Activated naive CD4-positive, alpha-beta T cell treated with anti-CD3 and anti-CD28 coated beads, Interleukin-2, amount 50 U/mL, for 24 hours (primary cell): ENCODE results near the gene CEP57.
"Not testable (repeated sequence)": the region's sequence is repeated elsewhere in the genome, so short reads cannot be mapped to it uniquely, and the experiment has no call there.

Source experiments
- H3K27ac Mint-ChIP-seq: one replicate; pipeline ENCODE4 v1.8.0; 2021; ENCODE audit warnings: mild to moderate bottlenecking, mixed read lengths
- H3K27me3 Mint-ChIP-seq: one replicate; pipeline ENCODE4 v1.8.0; 2021; ENCODE audit warnings: mixed read lengths
- H3K36me3 Mint-ChIP-seq: one replicate; pipeline ENCODE4 v1.8.0; 2021; ENCODE audit warnings: mixed read lengths
- H3K4me1 Mint-ChIP-seq: one replicate; pipeline ENCODE4 v1.8.0; 2021; ENCODE audit warnings: mixed read lengths
- H3K4me3 Mint-ChIP-seq: one replicate; pipeline ENCODE4 v1.8.0; 2021; ENCODE audit warnings: mild to moderate bottlenecking, mixed read lengths
- H3K9me3 Mint-ChIP-seq: one replicate; pipeline ENCODE4 v1.8.0; 2021; ENCODE audit warnings: mixed read lengths

CEP57 gene

DNA sequence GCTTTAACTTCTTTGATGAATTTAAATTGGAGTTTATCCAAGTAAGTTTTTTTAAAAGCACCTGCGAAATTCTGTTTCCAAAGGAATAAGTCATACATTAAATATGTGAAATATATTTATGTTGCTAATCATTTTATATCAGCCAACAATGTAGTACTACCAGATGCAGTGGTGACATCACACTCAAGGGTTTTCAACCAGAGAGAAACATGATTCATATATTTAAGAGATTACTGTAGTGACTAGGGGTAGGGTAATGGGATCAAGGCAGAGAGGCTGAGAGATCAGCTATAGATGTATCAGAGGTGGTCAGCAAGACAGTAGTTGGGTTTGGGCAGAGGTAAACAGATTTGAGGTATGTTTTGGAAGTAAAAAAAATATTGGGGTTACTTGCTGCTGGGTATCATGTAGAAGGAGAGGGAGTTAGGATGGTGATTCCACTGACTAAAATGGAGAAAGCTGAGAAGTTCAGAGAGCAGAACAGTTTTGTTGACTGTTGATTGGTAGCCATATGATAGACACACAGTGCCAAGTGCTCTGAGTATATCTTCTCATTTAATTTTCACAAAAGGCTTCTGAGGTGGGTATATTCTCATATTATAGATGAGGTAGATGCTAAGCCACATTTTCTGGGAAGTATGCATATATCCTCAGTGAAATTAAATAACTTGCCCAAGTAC is 39.4 kb downstream of the CEP57 start:
- H3K27ac Mint-ChIP-seq: peak overlapping the region; percentile 46
- H3K4me1 Mint-ChIP-seq: peaks cover 15% of the 10 kb centered on the region
- no peak overlapping the region for H3K4me3 Mint-ChIP-seq
- H3K36me3 Mint-ChIP-seq: peaks cover 19% of the 10 kb centered on the region
- no peaks in the 10 kb centered on the region for H3K9me3 Mint-ChIP-seq
- no peaks in the 10 kb centered on the region for H3K27me3 Mint-ChIP-seq

DNA sequence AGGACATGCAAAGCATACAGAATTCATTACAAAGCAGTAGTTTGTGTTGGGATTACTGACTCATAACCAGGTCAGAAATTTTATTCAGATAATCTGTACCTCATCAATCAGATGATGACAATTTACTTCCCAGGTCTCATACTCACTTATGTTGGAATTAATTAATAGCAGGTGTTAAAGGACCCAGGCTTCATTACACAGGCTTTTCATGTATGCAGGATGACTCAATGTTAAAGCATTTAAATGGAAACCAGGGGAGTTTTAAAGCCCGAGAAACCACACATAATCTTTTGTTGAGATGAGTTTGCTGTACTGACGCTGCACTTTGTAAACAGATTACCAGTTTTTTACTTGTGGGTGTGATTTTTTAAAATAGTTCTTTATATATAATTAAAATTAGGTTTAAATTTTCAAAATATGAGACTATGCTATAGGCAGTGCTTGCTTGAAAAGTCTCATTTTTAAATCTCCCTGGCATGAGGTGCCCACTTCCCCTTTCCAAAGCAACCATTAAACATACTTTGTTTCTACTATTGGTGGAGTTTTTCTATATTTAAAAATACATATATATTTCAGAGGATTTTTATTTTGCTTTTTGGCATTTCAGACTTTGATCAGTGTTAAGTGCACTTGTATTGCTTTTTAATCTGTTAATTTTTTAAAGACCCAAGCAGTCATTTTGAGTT is 41.0 kb downstream of the CEP57 start:
- H3K36me3 Mint-ChIP-seq: peaks cover 15% of the 10 kb centered on the region
- H3K4me1 Mint-ChIP-seq: peaks cover 15% of the 10 kb centered on the region
- no peak overlapping the region for H3K4me3 Mint-ChIP-seq
- no peaks in the 10 kb centered on the region for H3K27me3 Mint-ChIP-seq
- H3K9me3 Mint-ChIP-seq: no peaks in the 10 kb centered on the region
- H3K27ac Mint-ChIP-seq: no peak overlapping the region

DNA sequence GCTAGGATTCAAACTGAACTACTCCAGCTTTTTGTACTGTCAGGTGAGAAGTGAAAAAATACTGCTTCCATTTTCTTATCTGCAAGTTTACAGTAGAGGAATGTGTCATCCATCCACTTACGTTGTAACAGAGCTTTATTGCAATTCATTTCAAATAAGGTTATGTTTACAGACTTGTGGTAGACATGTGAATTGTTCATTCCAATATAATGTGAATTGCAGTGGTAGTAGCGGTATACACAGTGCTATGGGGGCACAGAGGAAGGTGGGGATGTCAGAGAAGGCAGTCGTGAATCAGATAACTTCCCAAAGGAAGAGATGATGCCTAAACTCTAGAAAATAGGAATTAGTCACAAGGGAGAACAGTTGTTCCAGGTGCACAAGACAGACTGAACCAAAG is 42.5 kb downstream of the CEP57 start:
- no peaks in the 10 kb centered on the region for H3K9me3 Mint-ChIP-seq
- H3K4me3 Mint-ChIP-seq: no peak overlapping the region
- peaks cover 17% of the 10 kb centered on the region for H3K36me3 Mint-ChIP-seq
- H3K27me3 Mint-ChIP-seq: no peaks in the 10 kb centered on the region
- peaks cover 15% of the 10 kb centered on the region for H3K4me1 Mint-ChIP-seq
- H3K27ac Mint-ChIP-seq: peak overlapping the region; percentile 1

DNA sequence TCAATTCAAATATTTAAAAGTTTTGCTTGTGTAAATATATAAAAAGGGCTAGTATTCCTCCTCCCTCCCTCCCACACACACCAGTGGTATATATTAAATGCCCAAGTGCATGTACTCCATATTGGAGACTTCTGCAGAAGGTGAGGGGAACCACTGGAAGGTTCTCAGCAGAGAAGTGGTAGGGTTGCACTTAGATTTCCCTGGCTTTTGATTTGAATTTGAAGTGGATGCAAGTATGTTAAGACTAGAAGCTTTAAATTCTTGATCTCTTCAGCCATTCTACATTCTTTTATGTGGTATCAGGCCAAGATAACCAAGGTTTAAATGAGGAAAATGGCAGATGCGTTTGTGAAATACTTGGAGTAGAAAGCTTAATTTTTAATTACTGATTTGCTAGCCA is 43.1 kb downstream of the CEP57 start:
- no peaks in the 10 kb centered on the region for H3K27me3 Mint-ChIP-seq
- H3K4me1 Mint-ChIP-seq: peaks cover 15% of the 10 kb centered on the region
- no peaks in the 10 kb centered on the region for H3K9me3 Mint-ChIP-seq
- H3K27ac Mint-ChIP-seq: no peak overlapping the region
- H3K36me3 Mint-ChIP-seq: peaks cover 17% of the 10 kb centered on the region
- H3K4me3 Mint-ChIP-seq: no peak overlapping the region

DNA sequence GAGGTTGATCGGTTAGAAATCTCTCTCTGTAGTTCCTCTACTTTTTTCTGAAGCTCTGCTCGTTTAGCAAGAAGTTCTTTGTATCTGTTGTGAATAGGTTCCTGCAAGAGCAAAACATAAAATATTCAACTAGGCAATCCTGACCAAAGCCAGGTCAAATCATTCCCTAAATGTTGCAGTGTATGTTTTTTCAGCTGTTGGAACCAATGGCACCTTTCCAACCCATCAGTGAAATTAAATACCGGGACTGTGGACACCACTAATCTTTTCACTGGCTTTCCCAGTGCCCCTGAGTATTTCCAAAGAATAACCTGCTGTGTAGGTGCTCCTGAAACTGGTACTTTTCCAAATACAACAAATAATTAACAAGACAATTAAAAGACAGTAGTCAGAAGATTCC is 45.1 kb downstream of the CEP57 start:
- H3K4me1 Mint-ChIP-seq: peaks cover 10% of the 10 kb centered on the region
- H3K4me3 Mint-ChIP-seq: no peak overlapping the region
- no peaks in the 10 kb centered on the region for H3K27me3 Mint-ChIP-seq
- no peaks in the 10 kb centered on the region for H3K9me3 Mint-ChIP-seq
- H3K36me3 Mint-ChIP-seq: peaks cover 12% of the 10 kb centered on the region
- no peak overlapping the region for H3K27ac Mint-ChIP-seq

DNA sequence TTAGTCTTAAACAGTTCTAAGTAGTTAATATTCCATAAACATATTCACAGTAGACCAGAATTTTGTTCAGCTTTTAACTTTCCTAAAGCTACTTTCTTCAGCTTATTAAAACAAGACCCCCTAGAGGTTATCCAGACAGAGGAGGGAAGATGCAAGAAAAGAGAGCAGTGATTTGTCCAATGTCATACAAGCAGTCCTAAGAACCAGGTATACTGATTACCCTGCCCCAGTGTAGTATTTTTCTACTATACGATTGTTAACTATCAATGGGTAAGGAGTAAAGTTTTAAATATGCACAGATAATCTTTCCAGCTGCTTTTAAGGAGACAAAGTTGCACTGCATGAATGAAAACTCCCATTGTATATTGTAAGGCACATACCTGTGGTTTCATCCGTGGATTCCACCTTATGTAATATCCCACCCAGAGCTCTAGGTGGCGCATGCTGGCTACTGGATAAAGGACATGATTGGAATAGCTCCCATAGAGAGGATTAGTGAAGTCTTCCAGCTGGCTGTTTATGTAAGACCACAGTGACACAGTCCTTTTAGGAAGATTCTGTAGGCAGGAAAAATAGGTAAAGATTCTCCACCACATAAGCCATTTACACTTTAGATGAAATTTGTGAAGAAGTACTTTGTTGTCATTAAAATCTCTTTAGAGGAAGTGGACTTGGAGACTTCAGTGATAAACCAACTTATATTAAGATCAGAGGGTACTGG is 45.6 kb downstream of the CEP57 start:
- Mint-ChIP-seq H3K4me3 (no peak overlapping the region), H3K27ac (no peak overlapping the region), H3K27me3 (no peaks in the 10 kb centered on the region), H3K4me1 (peaks cover 4% of the 10 kb centered on the region), H3K9me3 (no peaks in the 10 kb centered on the region), H3K36me3 (peaks cover 10% of the 10 kb centered on the region)

DNA sequence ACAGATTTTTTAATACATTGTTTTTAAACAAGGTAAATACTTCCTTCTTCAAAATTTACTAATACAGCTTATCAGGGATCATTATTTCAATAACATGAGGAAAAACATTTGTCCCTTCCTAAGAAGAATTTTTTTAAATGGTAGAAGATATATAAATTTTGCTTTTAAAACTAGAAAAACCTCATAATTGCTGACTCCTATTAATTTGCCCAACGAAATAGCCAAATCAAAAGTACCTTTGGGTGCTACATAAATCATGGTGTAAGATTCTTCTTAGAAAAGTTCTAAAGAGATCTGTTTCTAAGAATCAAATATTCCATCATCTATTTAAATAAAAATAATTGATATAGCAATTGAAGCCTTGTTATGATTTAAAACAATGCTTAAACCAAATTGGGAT is 54.9 kb downstream of the CEP57 start:
- Mint-ChIP-seq H3K27me3 (no peaks in the 10 kb centered on the region), H3K9me3 (no peaks in the 10 kb centered on the region), H3K4me3 (no peak overlapping the region), H3K36me3 (peaks cover 3% of the 10 kb centered on the region), H3K4me1 (no peaks in the 10 kb centered on the region), H3K27ac (no peak overlapping the region)

DNA sequence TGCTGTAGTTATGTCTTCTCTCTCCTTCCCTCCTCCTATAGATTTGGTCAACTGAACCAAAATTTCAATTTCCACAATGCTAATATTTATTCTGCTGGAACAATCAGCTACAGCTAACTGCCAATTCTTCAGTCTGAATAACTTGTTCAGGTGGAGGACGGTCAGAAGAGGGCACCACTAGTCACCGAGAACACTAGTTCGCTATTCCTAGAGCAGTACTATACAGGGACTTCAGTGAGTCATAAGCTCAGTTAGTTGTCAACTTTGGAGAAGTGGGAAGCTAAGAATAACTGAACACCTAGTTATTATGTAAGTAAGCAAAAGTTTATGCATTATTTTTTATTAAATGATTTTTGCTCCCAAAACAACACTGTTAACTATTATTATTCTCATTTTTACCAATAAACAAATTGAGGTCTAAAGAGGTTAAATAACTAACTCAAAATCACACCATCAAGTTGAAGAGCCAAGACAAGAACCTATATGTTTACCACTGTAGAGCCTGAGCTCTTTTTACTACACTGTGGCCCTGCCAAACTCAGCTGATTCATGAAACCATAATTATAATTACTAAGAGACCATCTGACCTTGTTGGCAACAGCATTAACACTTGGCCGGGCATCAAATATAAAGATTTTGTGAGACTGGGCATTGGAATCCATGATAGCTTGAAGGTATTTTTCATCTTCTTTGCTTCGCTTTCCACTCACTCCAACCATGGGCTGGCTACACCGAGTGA is 59.0 kb downstream of the CEP57 start:
- Mint-ChIP-seq H3K36me3 (peaks cover 3% of the 10 kb centered on the region), H3K27me3 (no peaks in the 10 kb centered on the region), H3K4me1 (no peaks in the 10 kb centered on the region), H3K9me3 (no peaks in the 10 kb centered on the region), H3K27ac (no peak overlapping the region), H3K4me3 (no peak overlapping the region)

DNA sequence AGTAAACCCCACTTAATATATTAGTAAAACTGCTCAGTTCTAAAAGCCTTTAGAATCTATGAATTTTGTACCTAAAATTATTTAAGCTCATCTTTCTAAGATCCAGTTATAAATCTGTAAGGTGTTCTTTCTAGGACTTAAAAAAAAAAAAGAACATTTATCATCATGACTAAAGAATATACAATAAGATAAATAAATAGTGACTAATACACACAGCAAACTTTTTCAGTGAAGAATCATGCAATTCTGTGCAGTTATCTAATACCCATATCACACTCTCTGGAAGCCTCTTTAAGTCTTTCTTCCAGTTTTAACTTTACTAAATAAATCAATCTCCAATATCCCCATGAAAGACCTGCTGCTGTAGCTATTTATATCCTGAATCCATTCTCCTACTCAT is 59.8 kb downstream of the CEP57 start:
- Mint-ChIP-seq H3K4me1 (no peaks in the 10 kb centered on the region), H3K9me3 (no peaks in the 10 kb centered on the region), H3K36me3 (peaks cover 3% of the 10 kb centered on the region), H3K27ac (no peak overlapping the region), H3K4me3 (no peak overlapping the region), H3K27me3 (no peaks in the 10 kb centered on the region)

DNA sequence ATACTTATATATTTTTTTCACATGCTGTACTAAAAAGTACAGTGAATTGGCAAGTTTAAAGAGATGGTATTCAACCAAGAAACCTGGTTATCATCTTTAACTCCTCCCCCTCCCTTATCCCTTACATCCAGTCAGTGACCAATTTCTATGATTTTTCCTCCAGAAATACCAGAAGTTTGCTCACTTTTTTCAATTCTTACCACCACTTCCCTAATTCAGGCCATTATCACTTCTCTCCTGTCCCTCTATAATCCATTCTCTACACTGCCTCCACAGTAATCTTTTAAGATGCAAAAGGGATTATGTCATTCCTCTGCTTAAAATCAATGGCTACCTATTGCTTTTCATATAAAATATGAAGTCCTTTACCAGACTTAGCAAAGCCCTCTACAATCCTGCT is 62.8 kb downstream of the CEP57 start:
- H3K36me3 Mint-ChIP-seq: peaks cover 6% of the 10 kb centered on the region
- H3K27me3 Mint-ChIP-seq: no peaks in the 10 kb centered on the region
- no peaks in the 10 kb centered on the region for H3K9me3 Mint-ChIP-seq
- no peak overlapping the region for H3K4me3 Mint-ChIP-seq
- no peaks in the 10 kb centered on the region for H3K4me1 Mint-ChIP-seq
- H3K27ac Mint-ChIP-seq: no peak overlapping the region

DNA sequence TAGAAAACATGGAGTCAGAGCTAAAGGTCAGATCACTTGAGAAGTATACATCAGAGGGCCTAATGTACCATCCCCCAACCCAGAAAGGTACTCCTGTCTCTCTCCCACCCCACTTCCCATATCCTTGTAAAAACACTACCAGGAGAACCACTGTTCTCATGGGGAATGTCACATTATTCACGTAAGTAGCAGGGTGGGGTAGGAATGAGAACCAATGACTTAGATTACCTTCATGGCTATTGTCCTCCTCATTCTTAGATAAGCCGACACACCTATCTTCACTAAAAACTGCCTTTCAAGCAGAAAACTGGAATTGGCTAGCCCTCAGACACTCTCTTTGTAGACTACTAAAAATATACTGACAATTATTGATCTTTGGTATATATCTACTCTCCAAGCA is 63.6 kb downstream of the CEP57 start:
- Mint-ChIP-seq H3K27ac (no peak overlapping the region), H3K9me3 (no peaks in the 10 kb centered on the region), H3K36me3 (peaks cover 9% of the 10 kb centered on the region), H3K4me3 (no peak overlapping the region), H3K27me3 (no peaks in the 10 kb centered on the region), H3K4me1 (no peaks in the 10 kb centered on the region)

DNA sequence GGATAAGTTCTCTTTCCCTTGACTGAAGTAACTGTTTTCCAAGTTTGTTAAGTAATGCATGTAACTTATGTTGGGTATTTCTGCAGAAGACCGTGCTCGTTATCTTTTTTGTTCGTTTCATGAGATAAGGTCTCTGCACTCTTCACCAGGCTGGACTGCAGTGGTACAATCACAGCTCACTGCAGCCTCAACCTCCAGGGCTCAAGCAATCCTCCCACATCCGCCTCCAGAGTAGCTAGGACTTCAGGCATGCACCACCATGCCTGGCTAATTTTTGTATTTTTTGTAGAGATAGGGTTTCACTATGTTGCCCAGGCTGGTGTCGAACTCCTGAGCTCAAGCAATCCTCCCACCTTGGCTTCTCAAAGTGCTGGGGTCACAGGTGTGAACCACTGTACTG is 64.1 kb downstream of the CEP57 start:
- H3K27me3 Mint-ChIP-seq, H3K36me3 Mint-ChIP-seq, H3K9me3 Mint-ChIP-seq, H3K4me1 Mint-ChIP-seq, H3K27ac Mint-ChIP-seq, H3K4me3 Mint-ChIP-seq: not testable (repeated sequence)

DNA sequence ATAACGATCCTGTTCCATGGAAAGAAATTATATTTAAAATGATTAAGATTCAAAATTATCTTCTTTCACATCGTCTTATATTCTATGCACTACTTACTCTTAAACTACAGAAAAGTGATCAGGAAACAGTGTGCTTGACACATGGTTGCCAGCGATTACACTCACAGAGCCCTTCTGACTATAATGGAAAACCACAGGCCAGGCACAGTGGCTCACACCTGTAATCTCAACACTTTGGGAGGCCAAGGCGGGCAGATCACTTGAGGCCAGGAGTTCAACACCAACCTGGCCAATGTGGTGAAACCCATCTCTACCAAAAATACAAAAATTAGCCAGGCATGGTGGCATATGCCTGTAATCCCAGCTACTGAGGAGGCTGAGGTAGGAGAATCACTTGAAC is 69.7 kb downstream of the CEP57 start:
- H3K36me3 Mint-ChIP-seq: peaks cover 20% of the 10 kb centered on the region
- H3K4me1 Mint-ChIP-seq, H3K27ac Mint-ChIP-seq, H3K4me3 Mint-ChIP-seq, H3K9me3 Mint-ChIP-seq, H3K27me3 Mint-ChIP-seq: not testable (repeated sequence)

DNA sequence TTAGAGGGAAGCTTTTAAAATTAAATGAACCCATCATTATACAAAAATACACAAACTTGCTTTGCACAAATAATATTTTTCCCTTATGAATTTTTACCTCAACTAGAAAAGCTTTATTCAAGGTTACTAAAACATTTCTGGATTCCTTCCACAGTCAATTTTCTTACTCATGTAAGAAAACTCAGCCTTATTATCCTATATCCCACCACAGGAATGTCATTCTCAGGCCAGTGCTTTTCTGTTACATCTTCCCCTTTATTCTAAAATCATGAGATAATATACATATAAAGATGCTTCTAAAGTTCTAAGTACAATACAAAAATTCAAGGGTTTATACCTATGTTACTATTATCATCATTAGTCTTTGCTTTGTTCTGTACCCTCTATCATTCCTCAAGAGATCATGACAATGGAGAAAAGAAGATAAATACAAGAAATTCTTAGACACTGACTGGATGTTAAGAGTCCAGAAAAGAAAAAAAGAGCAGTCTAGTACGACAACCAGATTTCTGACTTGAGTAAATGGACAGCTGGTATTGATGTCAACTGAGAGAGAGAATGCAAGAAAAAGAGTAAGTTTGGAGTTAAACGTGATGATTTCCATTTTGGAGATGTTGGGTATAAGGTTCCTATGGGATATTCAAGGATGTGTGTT is 73.3 kb downstream of the CEP57 start:
- Mint-ChIP-seq H3K36me3 (peaks cover 16% of the 10 kb centered on the region), H3K4me1 (no peaks in the 10 kb centered on the region), H3K27me3 (no peaks in the 10 kb centered on the region), H3K27ac (no peak overlapping the region), H3K4me3 (no peak overlapping the region), H3K9me3 (no peaks in the 10 kb centered on the region)

DNA sequence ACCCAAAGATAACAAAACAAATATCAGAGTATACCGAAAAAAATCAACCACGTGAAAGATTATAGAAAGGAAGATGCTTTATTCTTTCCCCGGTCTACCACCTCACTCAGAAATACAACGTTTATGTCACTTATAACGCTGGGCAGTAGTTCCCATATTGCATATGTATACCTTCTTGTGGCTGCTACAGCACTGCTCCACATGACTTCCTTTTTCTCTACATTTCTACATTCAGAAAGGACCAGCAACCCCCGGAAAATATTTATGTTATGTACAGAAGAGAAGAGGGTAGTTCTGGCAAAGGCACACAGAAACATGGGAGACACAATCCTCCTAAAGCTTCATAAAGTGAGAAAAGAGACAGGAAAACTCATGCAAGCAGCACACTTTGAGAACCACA is 76.8 kb downstream of the CEP57 start:
- no peaks in the 10 kb centered on the region for H3K9me3 Mint-ChIP-seq
- no peak overlapping the region for H3K4me3 Mint-ChIP-seq
- no peak overlapping the region for H3K27ac Mint-ChIP-seq
- peaks cover 10% of the 10 kb centered on the region for H3K36me3 Mint-ChIP-seq
- no peaks in the 10 kb centered on the region for H3K4me1 Mint-ChIP-seq
- H3K27me3 Mint-ChIP-seq: no peaks in the 10 kb centered on the region
